Stimulated activated CD4-positive, alpha-beta T cell treated with anti-CD3 and anti-CD28 coated beads, Interleukin-15, amount 100 ng/mL, for 24 hours (primary cell): ENCODE data around the gene GSC2.
A peak's percentile ranks its signal among the peaks of the same experiment; 100 is the strongest.
"Not testable (repeated sequence)": the region's sequence is repeated elsewhere in the genome, so short reads cannot be mapped to it uniquely, and the experiment has no call there.

Source experiments
- DNase-seq: peaks from one replicate; pipeline ENCODE4 v3.0.0-alpha.2; 2020

GSC2 gene

GRCh38 chr22:19178065-19178656 is 28.1 kb upstream of the GSC2 start:
- DNase-seq: peak; percentile 73

GRCh38 chr22:19177164-19178064 is 27.3 kb upstream of the GSC2 start:
- DNase-seq: no peak

GRCh38 chr22:19176732-19177131 is 26.6 kb upstream of the GSC2 start:
- DNase-seq: peak; percentile 13

- DNase-seq: peak; percentile 11
Observed at GRCh38 chr22:19176175-19176643, 26.1 kb upstream of the GSC2 start.

GRCh38 chr22:19175602-19176174 is 25.6 kb upstream of the GSC2 start:
- DNase-seq: peak; percentile 22

GRCh38 chr22:19175026-19175601 is 25.0 kb upstream of the GSC2 start:
- no peak for DNase-seq

GRCh38 chr22:19174106-19175025 is 24.3 kb upstream of the GSC2 start:
- DNase-seq: no peak

GRCh38 chr22:19173047-19174035 is 23.2 kb upstream of the GSC2 start:
- DNase-seq: no peak

GRCh38 chr22:19172213-19173046 is 22.3 kb upstream of the GSC2 start:
- DNase-seq: no peak

GRCh38 chr22:19169947-19170318 is 19.8 kb upstream of the GSC2 start:
- DNase-seq: no peak

- no peak for DNase-seq
Observed at GRCh38 chr22:19169002-19169946, 19.2 kb upstream of the GSC2 start.

GRCh38 chr22:19168088-19168890 is 18.2 kb upstream of the GSC2 start:
- no peak for DNase-seq

- DNase-seq: no peak
Observed at GRCh38 chr22:19167106-19167869, 17.2 kb upstream of the GSC2 start.

GRCh38 chr22:19166421-19166820 is 16.3 kb upstream of the GSC2 start:
- no peak for DNase-seq

GRCh38 chr22:19164425-19164824 is 14.3 kb upstream of the GSC2 start:
- no peak for DNase-seq

GRCh38 chr22:19158649-19159048 is 8.6 kb upstream of the GSC2 start:
- not testable (repeated sequence) for DNase-seq

GRCh38 chr22:19156109-19156508 is 6.0 kb upstream of the GSC2 start:
- not testable (repeated sequence) for DNase-seq
